ENCODE data around the gene ERVK3-1. TPM values are rescaled to one million over a fixed set of nuclear protein-coding genes. Genes with fewer than 3 reads are reported as not detected.
A peak's percentile ranks its signal among the peaks of the same experiment; 100 is the strongest.

The ERVK3-1 gene
- total and polyA plus RNA-seq, 2 experiments from 2014 or later: 62.8 to 92.4 TPM

GRCh38 chr19:58326914-58327726 is 21.9 kb downstream of the ERVK3-1 start, which contains the start of gene ZSCAN22:
ZSCAN22 (plus strand) TSS chr19:58326994; CDS start chr19:58334803, 7,809 bp downstream.
- Histone ChIP-seq H3K4me3 (peak within 1 kb of the TSS; percentile 61), H3K9me3 (ENCODE audit: low read depth) (no peaks in the 10 kb centered on the region), H3K27me3 (no peaks in the 10 kb centered on the region), H3K36me3 (no peaks in the 10 kb centered on the region), H3K4me1 (ENCODE audit: low read depth) (no peaks in the 10 kb centered on the region), H3K27ac (peak within 1 kb of the TSS; percentile 25)
- DNase-seq (ENCODE audit: low read depth in 1 of 2, low spot score in 1 of 2): peak; percentile 97
- TF ChIP-seq CTCF (IDR thresholded peaks at IDR 0.05; ENCODE audit: low read depth, low read length): no peak

GRCh38 chr19:58328999-58329398 is 23.8 kb downstream of the ERVK3-1 start:
- no peaks in the 10 kb centered on the region for H3K27me3 ChIP-seq
- H3K36me3 ChIP-seq: no peaks in the 10 kb centered on the region

GRCh38 chr19:58330458-58330857 is 25.3 kb downstream of the ERVK3-1 start:
- Histone ChIP-seq H3K36me3 (peaks cover 6% of the 10 kb centered on the region), H3K4me1 (ENCODE audit: low read depth) (no peaks in the 10 kb centered on the region), H3K4me3 (no peak overlapping the region), H3K27me3 (no peaks in the 10 kb centered on the region), H3K27ac (no peak overlapping the region), H3K9me3 (ENCODE audit: low read depth) (no peaks in the 10 kb centered on the region)
- DNase-seq (ENCODE audit: low read depth in 1 of 2, low spot score in 1 of 2): peak in 1 of 2 donors; percentile 68
- TF ChIP-seq CTCF (IDR thresholded peaks at IDR 0.05; ENCODE audit: low read depth, low read length): no peak

More at GRCh38 chr19:58328999-58329398, 23.8 kb downstream of the ERVK3-1 start:
- Histone ChIP-seq H3K27ac (no peak overlapping the region), H3K4me1 (ENCODE audit: low read depth) (no peaks in the 10 kb centered on the region), H3K4me3 (no peak overlapping the region), H3K9me3 (ENCODE audit: low read depth) (no peaks in the 10 kb centered on the region)
- DNase-seq (ENCODE audit: low read depth in 1 of 2, low spot score in 1 of 2): peak in 1 of 2 donors; percentile 56
- no peak for TF ChIP-seq CTCF (IDR thresholded peaks at IDR 0.05; ENCODE audit: low read depth, low read length)

- no peaks in the 10 kb centered on the region for H3K9me3 ChIP-seq (ENCODE audit: low read depth)
- H3K27me3 ChIP-seq: no peaks in the 10 kb centered on the region
- DNase-seq (ENCODE audit: low read depth in 1 of 2, low spot score in 1 of 2): no peak
- no peak for TF ChIP-seq CTCF (IDR thresholded peaks at IDR 0.05; ENCODE audit: low read depth, low read length)
- H3K4me3 ChIP-seq: no peak overlapping the region
- no peak overlapping the region for H3K27ac ChIP-seq
- no peaks in the 10 kb centered on the region for H3K4me1 ChIP-seq (ENCODE audit: low read depth)
- H3K36me3 ChIP-seq: peaks cover 6% of the 10 kb centered on the region
These were observed 27.5 kb downstream of the ERVK3-1 start for GRCh38 chr19:58332697-58333096.

- H3K9me3 ChIP-seq (ENCODE audit: low read depth): no peaks in the 10 kb centered on the region
- H3K4me3 ChIP-seq: no peak overlapping the region
- H3K27me3 ChIP-seq: no peaks in the 10 kb centered on the region
- H3K27ac ChIP-seq: no peak overlapping the region
- no peaks in the 10 kb centered on the region for H3K4me1 ChIP-seq (ENCODE audit: low read depth)
- no peak for DNase-seq (ENCODE audit: low read depth in 1 of 2, low spot score in 1 of 2)
- H3K36me3 ChIP-seq: peaks cover 6% of the 10 kb centered on the region
- TF ChIP-seq CTCF (IDR thresholded peaks at IDR 0.05; ENCODE audit: low read depth, low read length): no peak
These were observed 29.6 kb downstream of the ERVK3-1 start for GRCh38 chr19:58334691-58335249.
